CD4-positive, alpha-beta T cell treated with Interleukin-6 at 100 ng/mL for 8 hours (primary cell): ENCODE measurements around the gene NRTN.

Experiments used
- DNase-seq: peaks from one replicate; pipeline ENCODE4 v3.0.0-alpha.2; 2020; ENCODE audit warnings: mixed read lengths, low spot score

Gene NRTN

DNA sequence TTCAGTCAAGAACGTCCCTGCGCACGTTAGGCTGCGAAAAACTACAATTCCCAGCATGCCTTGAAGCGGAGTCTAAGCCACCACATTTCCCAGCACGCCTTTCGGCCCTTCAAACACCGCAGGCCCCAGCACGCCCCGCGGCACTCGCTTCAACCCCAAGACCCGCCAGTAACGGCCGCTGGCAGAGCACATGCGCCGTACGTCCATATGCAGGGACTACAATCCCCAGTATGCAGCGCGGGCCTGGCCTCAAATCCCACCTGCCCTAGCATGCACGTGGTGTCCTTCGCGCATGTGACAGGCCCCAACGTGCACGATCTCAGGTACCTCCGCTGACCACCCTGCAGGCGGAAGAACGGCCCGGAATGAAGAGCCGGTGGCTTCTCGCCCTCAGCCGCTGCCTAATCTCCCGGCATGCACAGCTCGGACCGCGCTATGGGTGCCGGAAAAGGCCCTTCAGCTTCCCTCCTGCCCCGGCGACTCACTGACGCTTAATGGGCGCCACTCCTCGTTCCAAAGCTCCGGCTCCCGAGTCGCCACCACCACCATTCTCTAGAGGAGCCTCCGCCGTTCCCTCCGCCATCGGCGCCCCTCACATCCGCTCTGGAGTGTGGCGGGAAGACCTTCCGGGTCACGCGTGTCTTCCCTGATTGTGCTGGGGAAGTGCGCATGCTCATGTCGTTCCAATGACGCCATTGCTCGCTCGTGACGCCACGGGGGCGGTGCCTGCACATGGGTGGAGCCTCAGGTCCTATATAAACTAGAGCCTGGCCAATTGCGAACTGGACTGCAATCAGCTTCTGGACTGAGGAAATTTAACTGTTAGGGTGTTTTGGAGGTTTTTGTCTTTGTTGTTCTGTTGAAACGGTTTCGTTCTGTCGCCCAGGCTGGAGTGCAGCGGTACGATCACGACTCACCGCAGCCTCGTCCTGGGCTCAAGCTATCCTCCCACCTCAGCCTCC lies 14.0 kb upstream of the NRTN start, which contains the start of gene DUS3L:
Gene DUS3L, minus strand, starts transcription at position 605 of the 962 bp plus-strand sequence. Its CDS starts 22 bp downstream, at position 583.
- peak; percentile 97 for DNase-seq

DNA sequence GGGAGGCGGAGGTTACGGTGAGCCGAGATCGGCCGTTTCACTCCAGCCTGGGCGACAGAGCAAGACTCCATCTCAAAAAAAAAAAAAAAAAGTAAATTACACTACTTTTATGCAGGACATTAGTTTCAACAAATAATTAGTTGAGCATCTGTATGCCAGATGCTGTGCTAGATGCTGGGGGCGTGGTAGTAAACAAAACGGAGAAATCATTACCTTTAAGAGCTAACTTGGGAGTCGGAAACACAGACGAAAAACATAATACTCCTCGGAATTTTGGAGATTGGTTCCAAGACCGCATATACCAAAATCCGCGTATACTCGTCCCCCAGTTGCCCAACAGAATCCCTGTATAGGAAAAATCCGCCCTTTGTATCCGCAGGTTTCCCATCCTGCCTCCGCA lies 12.6 kb upstream of the NRTN start:
- no peak for DNase-seq

DNA sequence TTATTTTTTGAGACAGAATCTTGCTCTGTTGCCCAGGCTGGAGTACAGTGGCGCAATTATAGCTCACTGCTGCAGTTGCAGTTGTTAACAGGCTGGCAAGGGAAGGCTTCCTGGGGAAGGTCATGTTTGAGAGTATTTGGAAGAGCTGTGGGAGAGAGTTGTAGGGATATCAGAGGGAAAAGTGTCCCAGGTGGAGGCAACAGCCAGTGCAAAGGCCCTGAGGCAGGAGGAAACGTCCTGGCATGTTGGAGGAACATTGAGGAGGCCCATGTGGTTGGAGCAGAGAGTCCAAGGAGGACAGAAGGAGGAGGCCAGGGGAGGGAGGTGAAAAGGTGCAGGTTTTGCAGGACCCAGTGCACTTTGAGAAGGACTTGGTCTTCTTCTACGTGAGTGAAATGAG lies 11.7 kb upstream of the NRTN start:
- no peak for DNase-seq

DNA sequence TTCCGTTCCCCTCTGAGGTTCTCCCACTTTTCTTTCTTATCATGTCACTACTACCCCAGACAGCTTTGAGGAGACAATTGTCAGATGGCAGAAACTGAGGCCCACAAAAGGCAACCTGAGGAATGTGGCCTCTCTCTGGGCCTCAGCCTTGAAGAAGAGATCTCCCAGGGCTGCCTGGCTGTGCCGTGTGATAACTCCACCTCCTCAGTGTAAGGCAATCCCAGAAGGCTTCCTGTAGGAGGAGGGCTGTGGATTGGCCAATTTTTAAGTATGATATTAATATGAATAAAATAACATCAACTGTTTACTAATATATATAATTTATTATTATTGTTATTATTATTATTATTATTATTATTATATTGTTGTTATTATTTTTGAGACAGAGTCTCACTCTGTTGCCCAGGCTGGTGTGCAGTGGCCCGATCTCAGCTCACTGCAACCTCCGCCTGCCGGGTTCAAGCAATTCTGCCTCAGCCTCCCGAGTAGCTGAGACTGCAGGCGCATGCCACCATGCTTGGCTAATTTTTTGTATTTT lies 9.4 kb upstream of the NRTN start:
- DNase-seq: no peak

DNA sequence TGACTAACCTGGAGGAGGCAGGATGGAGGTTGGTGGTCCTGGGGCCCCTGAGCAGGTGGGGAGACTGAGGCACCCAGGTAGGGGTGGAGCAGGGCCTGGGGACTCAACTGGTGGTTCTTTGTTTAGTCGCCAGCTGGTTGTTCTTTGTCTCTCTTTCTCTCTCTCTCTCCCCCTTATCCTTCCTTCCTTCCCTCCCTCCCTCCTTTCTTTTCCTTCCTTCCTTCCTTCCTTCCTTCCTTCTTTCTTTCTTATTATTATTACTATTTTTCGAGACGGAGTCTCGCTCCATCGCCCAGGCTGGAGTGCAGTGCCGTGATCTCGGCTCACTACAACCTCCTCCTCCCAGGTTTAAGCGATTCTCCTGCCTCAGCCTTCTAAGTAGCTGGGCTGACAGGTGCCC lies 6.6 kb upstream of the NRTN start:
- DNase-seq: no peak

DNA sequence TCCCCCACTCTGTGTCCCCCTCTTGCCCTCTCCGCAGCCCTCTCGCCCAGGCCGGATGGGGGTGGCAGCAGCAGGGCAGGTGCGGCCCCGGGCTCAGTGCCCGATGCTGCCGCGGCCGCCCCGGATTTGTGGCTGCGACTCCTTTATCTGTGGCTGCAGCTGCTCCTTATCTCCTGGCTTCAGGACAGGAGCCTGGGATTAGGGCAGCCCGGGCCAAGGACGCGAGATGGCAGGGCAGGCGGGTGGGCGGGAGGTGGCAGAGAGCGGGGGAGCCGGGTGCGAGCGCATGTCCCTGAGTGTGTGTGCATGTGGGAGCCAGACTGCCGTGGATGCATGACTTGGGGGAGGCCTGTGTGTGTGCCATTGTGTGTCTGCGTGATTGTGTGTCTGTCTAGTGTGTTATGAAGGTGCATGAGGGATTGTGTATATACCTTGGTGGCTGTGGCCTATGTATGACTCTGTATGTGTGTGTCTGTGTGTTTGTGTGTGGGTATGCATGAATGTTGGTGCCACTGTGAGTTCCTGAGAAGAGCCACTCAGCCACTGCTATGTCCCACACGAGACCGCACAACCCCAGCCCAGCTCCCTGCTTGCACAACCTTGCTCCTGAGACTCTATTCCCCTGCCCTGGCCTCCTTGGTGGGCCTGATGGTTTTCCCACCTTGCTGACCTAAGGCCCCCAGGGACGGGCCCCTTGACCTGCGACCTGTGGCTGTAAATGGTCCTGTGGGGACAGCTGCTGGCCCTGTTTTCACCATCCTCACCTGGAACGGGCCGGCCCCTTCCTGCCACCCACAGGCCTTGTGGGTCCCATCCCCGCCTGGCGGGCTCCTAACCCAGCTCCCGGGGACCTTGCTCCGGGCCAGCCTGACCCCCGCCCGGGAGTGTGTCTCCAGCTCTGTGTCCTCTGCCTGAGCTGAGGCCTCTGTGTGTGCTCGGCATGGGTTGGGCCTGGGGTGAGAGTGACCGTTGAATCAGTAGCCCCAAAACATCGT lies 5.3 kb upstream of the NRTN start:
- DNase-seq: no peak

DNA sequence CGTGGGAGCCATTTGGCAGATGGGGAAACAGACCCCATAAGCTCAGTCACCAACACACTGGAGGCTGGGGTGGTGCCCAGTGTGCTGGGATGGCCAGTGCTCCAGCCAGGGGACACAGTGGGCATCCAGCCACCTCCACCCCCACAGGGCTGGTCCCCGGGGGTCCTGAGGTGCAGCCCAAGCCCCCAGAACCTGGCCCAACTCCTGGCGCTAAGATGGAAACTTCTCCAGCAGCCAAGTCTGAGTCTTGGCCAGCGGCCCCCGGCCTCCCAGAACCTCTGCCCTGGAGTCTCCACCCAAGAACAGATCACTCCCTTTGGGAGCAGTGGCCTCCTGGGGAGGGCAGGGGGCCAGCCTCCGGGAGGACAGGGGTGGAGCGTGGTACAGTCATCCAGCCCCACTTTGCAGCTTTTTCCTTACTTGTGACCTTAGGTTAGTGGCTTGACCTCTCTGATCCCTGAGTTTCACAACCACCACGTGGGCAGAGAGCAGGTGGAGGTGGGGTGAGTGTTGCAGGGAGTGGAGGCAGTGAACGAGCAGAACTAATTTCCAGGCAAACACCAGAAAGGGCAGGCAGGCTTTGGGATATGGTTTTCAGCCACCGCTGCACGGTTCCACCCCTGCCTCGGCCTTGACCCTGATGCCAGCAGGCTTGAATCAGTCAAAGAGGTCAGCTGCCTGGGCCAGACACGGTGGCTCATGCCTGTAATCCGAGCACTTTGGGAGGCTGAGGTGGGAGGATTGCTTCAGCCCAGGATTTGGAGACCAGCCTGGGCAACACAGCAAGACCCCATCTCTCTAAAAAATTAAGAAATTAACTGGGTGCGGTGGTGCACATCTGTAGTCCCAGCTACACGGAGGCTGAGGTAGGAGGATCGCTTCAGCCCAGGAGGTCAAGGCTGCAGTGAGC lies 4.3 kb upstream of the NRTN start:
- DNase-seq: no peak

DNA sequence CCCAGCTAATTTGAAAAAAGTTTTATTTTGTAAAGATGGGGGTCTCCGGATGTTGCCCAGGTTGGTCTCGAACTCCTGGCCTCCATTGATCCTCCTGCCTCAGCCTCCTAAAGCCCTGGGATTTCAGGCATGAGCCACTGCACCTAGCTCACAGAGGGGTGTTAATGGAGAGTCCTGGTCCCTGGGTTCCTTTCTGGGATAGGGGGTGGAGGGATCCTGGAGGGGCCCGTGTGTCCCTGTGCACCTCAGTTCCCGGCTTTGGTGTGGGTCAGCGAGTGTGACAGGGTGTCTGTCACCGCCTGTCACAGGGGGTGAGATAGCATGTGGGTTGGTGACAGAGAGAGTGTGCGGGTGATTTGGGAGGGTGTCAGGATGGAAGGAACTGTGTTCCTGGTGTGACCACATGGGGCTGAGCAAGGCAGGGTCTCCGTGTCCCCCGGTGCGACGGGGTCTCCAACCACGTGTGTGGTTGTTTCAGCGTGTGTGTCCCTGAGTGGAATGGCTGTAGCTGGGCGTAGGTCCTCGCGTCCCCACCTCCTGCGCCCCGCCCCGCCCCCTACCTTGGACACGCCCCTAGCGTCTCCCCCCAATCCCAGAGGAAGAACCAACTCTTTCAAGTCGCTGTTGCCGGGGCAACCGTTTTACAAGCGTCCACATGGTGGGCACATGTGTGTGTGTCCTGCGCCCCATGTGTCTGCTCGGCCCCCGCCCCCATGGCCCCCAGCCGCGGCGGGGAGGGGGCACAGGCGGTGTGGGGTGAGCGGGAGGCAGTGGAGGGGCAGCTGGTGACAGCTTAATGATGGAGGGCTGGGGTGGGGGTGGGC lies 2.9 kb upstream of the NRTN start:
- no peak for DNase-seq

DNA sequence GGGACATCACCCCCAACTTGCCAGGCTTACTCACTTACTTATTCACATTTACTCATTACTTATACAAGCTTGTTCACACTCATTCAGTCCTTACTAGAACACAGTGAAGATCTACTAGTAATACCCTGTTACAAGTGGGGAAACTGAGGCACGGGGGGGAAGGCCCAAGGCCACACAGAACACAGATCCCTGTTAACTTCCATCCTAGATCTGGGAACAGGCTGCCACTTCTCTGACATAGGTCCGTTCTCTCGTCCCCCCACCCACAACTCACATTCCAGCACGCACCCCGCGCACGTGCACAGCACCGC lies 1.5 kb upstream of the NRTN start:
- no peak for DNase-seq

DNA sequence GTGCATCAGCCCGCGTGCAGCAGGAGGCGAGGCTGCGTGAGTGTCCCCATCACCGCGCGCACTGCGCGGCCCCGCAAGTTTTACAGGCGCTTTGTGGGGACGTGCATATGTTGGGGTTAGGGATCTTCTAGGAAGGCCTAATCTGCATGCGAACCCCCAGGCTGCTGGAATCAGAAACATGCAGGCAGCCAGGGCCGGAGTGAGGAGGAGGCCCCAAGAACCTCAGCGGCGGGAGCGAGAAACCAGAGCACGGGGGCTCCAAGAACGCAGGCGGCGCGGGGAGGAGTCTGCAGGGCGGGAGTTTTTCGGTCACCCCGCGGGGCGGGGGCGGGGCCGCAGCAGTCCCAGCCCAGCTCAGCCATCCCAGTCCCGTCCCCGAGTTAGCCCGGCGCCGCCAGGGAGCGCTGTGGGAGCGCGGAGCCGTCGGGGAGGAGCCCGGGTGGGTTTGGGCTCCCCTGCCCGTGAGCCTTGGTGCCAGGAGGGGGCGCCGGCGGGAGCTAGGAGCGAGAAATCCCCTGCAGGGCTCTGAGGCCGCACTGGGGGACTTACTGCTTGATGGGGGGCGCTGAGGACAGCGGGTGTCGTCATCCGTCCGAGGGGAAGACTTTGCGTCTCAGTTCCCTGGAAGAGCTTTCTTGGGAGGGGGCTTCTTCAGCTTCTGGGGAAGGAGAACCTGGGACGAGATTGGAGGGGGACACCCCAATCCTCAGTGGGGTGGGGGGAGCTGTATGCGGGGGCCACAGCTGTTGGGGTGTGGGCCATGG lies 933 bp upstream of the NRTN start:
- peak; percentile 89 for DNase-seq

DNA sequence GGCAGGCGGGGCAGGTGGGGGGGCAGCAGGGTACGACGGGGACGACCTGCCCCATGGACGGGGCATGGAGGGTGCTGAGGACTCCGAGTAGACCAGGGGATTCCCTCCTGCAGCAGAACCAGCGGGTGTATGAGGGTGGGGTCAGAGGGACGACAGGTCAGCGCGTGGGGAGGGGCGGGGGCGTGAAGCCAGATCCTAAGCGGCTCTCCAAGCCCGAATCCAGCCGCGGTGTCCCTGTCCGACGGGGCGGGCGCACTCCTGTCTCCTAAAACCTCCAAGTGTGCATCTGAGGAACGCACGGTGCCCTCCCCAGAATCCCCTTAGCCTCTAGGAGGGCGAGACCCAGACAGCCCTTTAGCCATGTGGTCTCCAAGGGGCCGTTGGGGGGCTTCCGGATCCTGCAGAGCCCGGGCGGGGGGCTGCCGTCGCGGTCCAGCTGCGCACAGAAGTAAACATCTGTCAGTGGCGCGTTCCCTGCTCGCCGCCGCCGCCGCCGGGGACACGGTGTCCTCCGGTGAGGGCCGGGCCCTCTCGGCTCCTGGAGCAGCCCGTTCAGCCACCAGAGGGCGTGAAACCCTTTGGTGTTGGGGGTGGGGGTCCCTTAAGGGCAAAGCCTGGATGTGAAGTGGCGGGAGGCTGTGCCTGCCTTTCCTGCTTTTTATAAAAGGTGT lies 730 bp downstream of the NRTN start:
- DNase-seq: peak; percentile 49

DNA sequence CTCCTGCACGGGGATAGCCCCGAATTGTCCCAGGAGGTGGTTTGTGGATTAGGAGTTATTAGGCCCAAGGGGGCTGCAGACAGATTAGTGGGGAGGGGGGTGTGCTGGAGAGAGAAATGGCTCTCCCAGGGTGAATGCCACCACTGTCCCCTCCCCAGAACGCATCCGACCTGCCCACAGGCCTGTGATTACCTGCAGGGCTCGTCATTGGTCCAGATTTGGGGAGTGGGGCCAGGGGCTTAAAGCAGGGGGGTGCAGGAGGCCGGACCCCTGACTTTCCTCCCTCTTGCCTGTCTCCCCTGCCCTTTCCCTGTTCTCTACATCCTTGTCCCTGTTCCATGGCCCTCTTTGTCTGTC lies 1.2 kb downstream of the NRTN start:
- no peak for DNase-seq

DNA sequence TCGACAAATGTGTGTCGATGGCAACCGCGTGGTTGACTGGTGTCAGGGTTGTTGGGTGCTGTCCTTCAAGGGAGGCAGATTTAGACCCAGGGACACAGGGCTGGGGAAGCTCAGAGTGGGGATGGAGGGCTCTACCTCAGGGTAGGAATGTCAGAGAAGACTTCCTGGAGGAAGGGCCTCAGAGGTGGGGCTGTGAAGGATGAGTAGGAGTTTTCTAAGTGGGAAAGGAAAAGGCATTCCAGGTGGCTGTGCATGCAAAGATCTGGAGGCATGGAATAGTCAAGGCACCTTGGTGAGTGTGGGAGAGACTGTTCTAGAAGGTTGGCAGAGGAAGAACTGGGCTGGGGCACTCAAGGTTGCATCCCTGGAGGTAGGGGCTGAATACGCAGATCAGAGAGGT lies 2.0 kb downstream of the NRTN start:
- DNase-seq: no peak

DNA sequence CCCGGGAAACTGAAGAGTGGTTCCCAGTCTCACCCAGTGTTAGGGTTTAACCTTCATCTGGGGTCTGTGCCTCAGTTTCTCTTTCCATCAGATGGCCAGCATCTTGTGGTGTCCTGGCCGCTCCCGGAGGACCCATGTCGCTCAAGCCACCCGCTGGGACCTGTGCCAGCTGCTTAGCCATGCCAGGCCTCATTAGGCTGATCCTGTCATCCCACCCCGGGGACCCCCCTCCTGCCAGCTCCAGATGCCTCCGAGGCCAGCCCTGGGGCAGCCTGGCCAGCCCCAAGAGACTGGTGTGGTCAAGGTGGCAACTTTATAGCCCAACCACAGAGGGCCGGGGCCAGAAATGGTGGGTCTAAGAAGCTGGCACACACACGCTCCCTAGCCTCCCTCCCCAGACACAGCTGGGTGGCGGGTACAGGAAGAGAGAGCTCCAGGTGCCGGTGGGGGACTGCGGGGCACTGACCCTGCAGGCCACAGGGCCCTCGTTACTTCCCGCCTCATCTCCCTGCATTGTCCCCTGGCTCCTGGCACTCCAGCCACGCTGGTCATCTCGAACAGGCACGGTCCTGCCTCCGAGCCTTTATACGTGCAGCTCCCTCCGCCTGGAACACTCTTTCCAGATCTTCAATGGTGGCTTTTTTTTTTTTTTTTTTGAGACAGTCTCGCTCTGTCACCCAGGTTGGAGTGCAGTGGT lies 3.4 kb downstream of the NRTN start:
- DNase-seq: no peak

DNA sequence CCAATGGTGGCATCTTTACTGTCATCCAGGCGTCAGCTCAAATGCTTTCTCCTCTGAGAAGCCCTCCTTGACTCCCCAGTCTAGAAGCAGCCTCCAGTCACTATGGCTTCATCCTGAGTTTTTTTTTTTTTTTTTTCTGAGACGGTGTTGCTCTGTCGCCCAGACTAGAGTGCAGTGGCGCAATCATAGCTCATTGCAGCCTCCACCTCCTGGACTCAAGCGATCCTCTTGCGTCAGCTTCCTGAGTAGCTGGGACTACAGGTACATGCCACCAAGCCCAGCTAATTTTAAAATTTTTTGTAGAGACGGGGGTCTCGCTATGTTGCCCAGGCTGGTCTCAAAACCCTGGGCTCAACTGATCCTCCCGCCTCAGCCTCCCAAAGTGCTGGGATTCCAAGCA lies 4.2 kb downstream of the NRTN start:
- DNase-seq: no peak

DNA sequence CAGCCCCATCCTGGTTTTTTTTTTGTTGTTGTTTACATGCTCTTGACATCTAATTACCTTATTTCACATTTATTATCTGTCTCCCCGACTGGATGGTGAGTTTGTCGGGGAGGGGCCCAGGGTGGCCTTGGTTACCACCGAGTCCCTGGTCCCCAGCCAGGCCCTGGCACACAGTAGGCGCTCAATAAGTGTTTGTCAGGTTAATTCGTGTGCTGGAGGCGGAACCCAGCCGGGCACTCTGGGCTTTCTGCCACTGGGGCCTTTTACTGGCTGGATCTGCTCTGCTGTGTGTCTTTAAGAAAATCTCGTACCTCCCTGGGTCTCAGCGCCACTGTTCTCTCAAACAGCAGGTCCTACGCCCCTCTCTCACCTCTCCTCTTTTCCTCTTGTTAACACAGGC lies 4.6 kb downstream of the NRTN start:
- no peak for DNase-seq

DNA sequence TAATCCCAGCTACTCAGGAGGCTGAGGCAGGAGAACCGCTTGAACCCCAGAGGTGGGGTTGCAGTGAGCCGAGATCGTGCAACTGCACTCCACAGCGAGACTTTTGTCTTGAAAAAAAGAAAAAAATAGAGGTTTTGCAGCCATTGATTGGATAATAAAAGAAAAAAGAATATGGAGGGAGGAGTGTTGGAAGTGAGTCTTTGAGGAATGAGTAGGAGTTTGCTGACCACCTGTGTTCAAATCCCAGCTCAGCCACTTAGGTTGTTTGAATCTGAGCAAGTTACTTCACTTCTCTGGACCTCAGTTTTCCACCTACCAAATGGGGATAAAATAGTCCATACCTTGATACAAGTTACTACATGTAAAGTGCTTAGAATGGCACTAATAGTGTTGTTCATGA lies 6.2 kb downstream of the NRTN start:
- DNase-seq: no peak

DNA sequence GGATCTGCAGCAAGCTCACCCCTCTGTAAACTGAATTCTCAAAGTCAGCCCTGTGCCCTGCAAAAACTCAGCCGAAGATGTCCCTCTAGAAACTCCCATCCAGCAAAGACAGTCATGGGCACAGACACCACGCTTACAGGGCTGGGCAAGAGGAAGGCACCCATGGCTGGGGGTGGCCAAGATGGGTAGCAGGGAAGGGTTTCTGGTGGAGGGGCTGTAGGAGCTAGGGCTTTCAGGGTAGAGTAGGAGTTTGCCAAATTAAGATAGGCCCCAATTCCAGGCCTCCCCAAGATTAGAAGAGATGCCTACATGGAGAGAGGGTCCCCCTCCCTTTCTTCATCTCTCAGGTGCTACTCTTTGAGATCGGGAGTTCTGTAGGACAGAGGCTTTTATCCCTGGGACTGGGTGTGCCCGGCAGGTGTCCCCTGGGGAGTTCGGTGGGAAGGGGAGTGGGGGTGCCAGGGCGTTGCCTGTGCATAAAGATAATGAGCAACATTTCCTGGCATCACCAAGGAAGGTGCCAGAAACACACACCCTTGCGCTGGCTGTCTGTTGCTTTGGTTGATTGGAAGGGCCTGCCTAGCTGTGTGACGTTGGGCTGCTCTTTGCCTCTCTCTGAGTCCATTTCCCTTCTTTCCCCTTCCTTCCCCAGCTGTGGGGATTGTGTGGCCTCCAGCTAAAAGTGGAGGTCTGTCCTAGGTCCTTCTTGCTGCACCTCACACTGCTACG lies 9.4 kb downstream of the NRTN start:
- no peak for DNase-seq
